H1 (cell line): Measurements from ENCODE around the gene MOGAT3.
A peak's percentile ranks its signal among the peaks of the same experiment; 100 is the strongest.

Experiments
- CEBPB ChIP-seq: IDR thresholded peaks from 2 replicates; pipeline ENCODE4 v1.6.1; 2012; ENCODE audit warnings: low read depth, low read length
- CTCF ChIP-seq, 3 experiments: IDR thresholded peaks; 1 replicate in 2 of 3; 2 replicates in 1 of 3; pipeline versions ENCODE4 v1.5.1 to v1.6.1; 2011; ENCODE audit warnings: low read length in 3 of 3, mild to moderate bottlenecking in 3 of 3, inconsistent platforms in 2 of 3, low read depth in 1 of 3, moderate library complexity in 1 of 3; ENCODE audit not compliant: insufficient read depth in 1 of 3; ENCODE audit errors: control extremely low read depth in 1 of 3
- HDAC2 ChIP-seq, 2 experiments: fragments of 300-600 bp in 1 of 2; sonication (generic) in 1 of 2; IDR thresholded peaks; 2 replicates each; pipeline ENCODE4 v1.6.1; 2011 to 2012; ENCODE audit warnings: low read depth in 2 of 2, low read length in 2 of 2, mild to moderate bottlenecking in 2 of 2, moderate library complexity in 2 of 2, borderline replicate concordance in 1 of 2, inconsistent platforms in 1 of 2
- POLR2A ChIP-seq, 2 experiments: IDR thresholded peaks; 1 replicate in 1 of 2; 2 replicates in 1 of 2; pipeline ENCODE4 v1.6.1; 2011; ENCODE audit warnings: low read depth in 2 of 2, low read length in 2 of 2, mild to moderate bottlenecking in 2 of 2; ENCODE audit errors: control extremely low read depth in 1 of 2
- POLR2AphosphoS5 ChIP-seq: IDR thresholded peaks from 2 replicates; pipeline ENCODE4 v1.6.1; 2011; ENCODE audit warnings: low read depth, low read length
- SP1 ChIP-seq: IDR thresholded peaks from 2 replicates; pipeline ENCODE4 v1.6.1; 2011; ENCODE audit warnings: low read depth, low read length
- TAF7 ChIP-seq: optimal IDR thresholded peaks from 2 replicates; pipeline ENCODE3; 2011; ENCODE audit warnings: low read depth, mild to moderate bottlenecking, inconsistent platforms, low read length, moderate library complexity, borderline replicate concordance
- USF2 ChIP-seq: IDR thresholded peaks from 2 replicates; pipeline ENCODE4 v1.6.1; 2011; ENCODE audit warnings: low read length, improper control_type of control experiment

- TF ChIP-seq CTCF (IDR thresholded peaks at IDR 0.05; ENCODE audit: control extremely low read depth in 1 of 3, insufficient read depth in 1 of 3, low read depth in 1 of 3, low read length in 3 of 3) (no peak), HDAC2 (IDR thresholded peaks at IDR 0.05; ENCODE audit: borderline replicate concordance in 1 of 2, low read depth in 2 of 2, low read length in 2 of 2) (0 out of 4 replicates have a peak, but pooled peaks of 1 of the 2 experiments have one; percentile 52), POLR2A (IDR thresholded peaks at IDR 0.05; ENCODE audit: control extremely low read depth in 1 of 2, low read depth in 2 of 2, low read length in 2 of 2) (peak in 1 of 2 experiments; percentile 50; a peak in 1 of 3 replicates), USF2 (peak; percentile 23; the same call in 1 of the 2 replicates), TAF7 (no peak), CEBPB (no peak), SP1 (no peak), POLR2AphosphoS5 (peak; percentile 29; the same call in 1 of the 2 replicates)
Observed at GRCh38 chr7:101162551-101163278, 38.1 kb downstream of the MOGAT3 start.
